ENCODE measurements around the gene SLC35B2.

- no peak for TF ChIP-seq CTCF (IDR thresholded peaks at IDR 0.05; ENCODE audit: borderline replicate concordance, extremely low read depth, low read length, poor library complexity, severe bottlenecking)
- no peak for TF ChIP-seq EZH2 (IDR thresholded peaks at IDR 0.05; ENCODE audit: borderline replicate concordance, low read depth, low read length, severe bottlenecking)
Measured at GRCh38 chr6:44294832-44295791, 37.8 kb upstream of the SLC35B2 start.
